PFSK-1 (cell line): ENCODE data around the gene MYO7B.

ENCODE experiments used
- FOXP2 ChIP-seq: optimal IDR thresholded peaks from 2 replicates; pipeline ENCODE3; 2011; ENCODE audit warnings: borderline replicate concordance, control low read depth, inconsistent platforms; ENCODE audit not compliant: insufficient read depth; ENCODE audit errors: extremely low read length, extremely low read depth
- POLR2AphosphoS5 ChIP-seq: IDR thresholded peaks from 2 replicates; pipeline ENCODE4 v1.6.1; 2012; ENCODE audit warnings: low read depth, mild to moderate bottlenecking, control low read depth, low read length, moderate library complexity
- SIN3A ChIP-seq: IDR thresholded peaks from 2 replicates; pipeline ENCODE4 v1.6.1; 2012; ENCODE audit warnings: mild to moderate bottlenecking, low read length, moderate library complexity, borderline replicate concordance; ENCODE audit not compliant: insufficient read depth
- TAF1 ChIP-seq: IDR thresholded peaks from 2 replicates; pipeline ENCODE4 v1.6.1; 2012; ENCODE audit warnings: low read length, control low read depth, borderline replicate concordance; ENCODE audit not compliant: insufficient read depth

- TF ChIP-seq FOXP2, result no peak
- TF ChIP-seq POLR2AphosphoS5, result no peak
- TF ChIP-seq TAF1, result no peak
- no peak for TF ChIP-seq SIN3A
Observed at GRCh38 chr2:127536707-127537541, 1.4 kb downstream of the MYO7B start.
